Smooth muscle cell (in vitro differentiated cells): Measurements from ENCODE around the gene PZP. TPM values are rescaled to one million over a fixed set of nuclear protein-coding genes. Genes with fewer than 3 reads are reported as not detected.

ENCODE experiments used
- DNase-seq: peaks from one replicate; lab custom pipeline; 2025; ENCODE audit not compliant: unreplicated experiment; lab: John Stamatoyannopoulos, UW
- H2AFZ ChIP-seq: fragments of 200-600 bp; sonication (generic); 2 replicates; pipeline ENCODE4 v1.6.0; 2016; ENCODE audit warnings: antibody characterized with exemption, low read depth, mild to moderate bottlenecking
- H3F3A ChIP-seq: fragments of 200-600 bp; sonication (generic); 2 replicates; pipeline ENCODE4 v1.6.0; 2017; ENCODE audit warnings: antibody characterized with exemption, low read depth
- H3K27ac ChIP-seq: fragments of 200-600 bp; sonication (generic); 2 replicates; pipeline ENCODE4 v1.5.1; 2016; ENCODE audit warnings: low read depth, mild to moderate bottlenecking
- H3K27me3 ChIP-seq: fragments of 200-600 bp; sonication (generic); 2 replicates; pipeline ENCODE4 v1.6.1; 2016; ENCODE audit warnings: low read depth, mild to moderate bottlenecking
- H3K36me3 ChIP-seq: fragments of 200-600 bp; sonication (generic); 2 replicates; pipeline ENCODE4 v1.5.1; 2016; ENCODE audit warnings: low read depth
- H3K4me1 ChIP-seq: fragments of 200-600 bp; sonication (generic); 2 replicates; pipeline ENCODE4 v1.5.1; 2016; ENCODE audit warnings: low read depth
- H3K4me2 ChIP-seq: fragments of 200-600 bp; sonication (generic); 2 replicates; pipeline ENCODE4 v1.6.0; 2016; ENCODE audit warnings: mild to moderate bottlenecking
- H3K4me3 ChIP-seq: fragments of 200-600 bp; sonication (generic); 2 replicates; pipeline ENCODE4 v1.5.1; 2016; ENCODE audit warnings: mild to moderate bottlenecking
- H3K79me2 ChIP-seq: fragments of 200-600 bp; sonication (generic); 2 replicates; pipeline ENCODE4 v1.6.0; 2016; ENCODE audit warnings: low read depth, mild to moderate bottlenecking
- H3K9ac ChIP-seq: fragments of 200-600 bp; sonication (generic); 2 replicates; pipeline ENCODE4 v1.6.0; 2016; ENCODE audit warnings: low read depth
- H3K9me3 ChIP-seq: fragments of 200-600 bp; sonication (generic); replicated peaks from 2 replicates; pipeline ENCODE4 v1.5.1; 2016; ENCODE audit warnings: low read depth
- H4K20me1 ChIP-seq: fragments of 200-600 bp; sonication (generic); 2 replicates; pipeline ENCODE4 v1.6.0; 2016; ENCODE audit warnings: low read depth
- CTCF ChIP-seq: fragments of 200-600 bp; sonication (generic); IDR thresholded peaks from 2 replicates; pipeline ENCODE4 v1.5.1; 2017; ENCODE audit warnings: borderline replicate concordance, mild to moderate bottlenecking, antibody characterized with exemption; ENCODE audit not compliant: insufficient read depth, poor library complexity, severe bottlenecking
- WGBS: methylation state at CpG from one replicate; pipeline ENCODE4 v1.1.7; 2016; ENCODE audit warnings: low lambda C conversion rate; 5-methylcytosine and 5-hydroxymethylcytosine counted together
- polyA plus RNA-seq: library from polyadenylated mRNA; unstranded; fragments of >200 nt; fragmentation: Nextera tagmentation; extraction: Ambion mirVana; gene quantifications from 2 replicates; pipeline ENCODE4 v1.2.1, GENCODE V29; 2016
- total RNA-seq: library from RNA; depleted of rRNA; stranded (reverse); fragments of >200 nt; gene quantifications from 2 replicates; pipeline ENCODE4 v1.2.3, GENCODE V29; 2014

Gene PZP
- total and polyA plus RNA-seq, 2 experiments from 2014 or later, result not detected

- 74% methylated on average over 1 of the region's 1 CpG for WGBS
- Histone ChIP-seq H3K9me3 (no peaks in the 10 kb centered on the region), H3K79me2 (no peaks in the 10 kb centered on the region), H3K4me3 (no peak overlapping the region), H3K27ac (no peak overlapping the region), H3K4me2 (no peak overlapping the region), H3F3A (no peaks in the 10 kb centered on the region), H3K36me3 (no peaks in the 10 kb centered on the region), H3K4me1 (no peaks in the 10 kb centered on the region), H4K20me1 (no peaks in the 10 kb centered on the region), H2AFZ (no peak overlapping the region), H3K9ac (no peak overlapping the region), H3K27me3 (no peaks in the 10 kb centered on the region)
- DNase-seq, result no peak
- TF ChIP-seq CTCF, result no peak
These were observed 99.0 kb downstream of the PZP start for GRCh38 chr12:9109213-9109522.

- no peaks in the 10 kb centered on the region for H4K20me1 ChIP-seq
- no peak overlapping the region for H2AFZ ChIP-seq
- H3K4me2 ChIP-seq, result no peak overlapping the region
- no peak overlapping the region for H3K9ac ChIP-seq
- no peak overlapping the region for H3K27ac ChIP-seq
- H3K4me1 ChIP-seq, result no peaks in the 10 kb centered on the region
- no peaks in the 10 kb centered on the region for H3F3A ChIP-seq
- H3K79me2 ChIP-seq, result no peaks in the 10 kb centered on the region
- no peak for DNase-seq
- no peak overlapping the region for H3K4me3 ChIP-seq
- no peaks in the 10 kb centered on the region for H3K9me3 ChIP-seq
- H3K36me3 ChIP-seq, result no peaks in the 10 kb centered on the region
- H3K27me3 ChIP-seq, result no peaks in the 10 kb centered on the region
- 85% methylated on average over 5 of the region's 5 CpGs for WGBS
- no peak for TF ChIP-seq CTCF
These were observed 99.5 kb downstream of the PZP start for GRCh38 chr12:9108504-9109212.

- H3K36me3 ChIP-seq, result no peaks in the 10 kb centered on the region
- no peaks in the 10 kb centered on the region for H3F3A ChIP-seq
- no peak overlapping the region for H2AFZ ChIP-seq
- no peak overlapping the region for H3K9ac ChIP-seq
- no peak overlapping the region for H3K4me3 ChIP-seq
- no peak overlapping the region for H3K4me2 ChIP-seq
- no peaks in the 10 kb centered on the region for H4K20me1 ChIP-seq
- no peak for DNase-seq
- no peak for TF ChIP-seq CTCF
- no peaks in the 10 kb centered on the region for H3K27me3 ChIP-seq
- no peaks in the 10 kb centered on the region for H3K9me3 ChIP-seq
- no peaks in the 10 kb centered on the region for H3K79me2 ChIP-seq
- 95% methylated on average over 3 of the region's 3 CpGs for WGBS
- no peaks in the 10 kb centered on the region for H3K4me1 ChIP-seq
- no peak overlapping the region for H3K27ac ChIP-seq
These were observed 100.7 kb downstream of the PZP start for GRCh38 chr12:9107542-9107873.
